Epithelial cell of esophagus (primary cell): ENCODE data around the gene AUTS2.
A peak's percentile ranks its signal among the peaks of the same experiment; 100 is the strongest.

Source experiments
- DNase-seq: peaks from one replicate; pipeline ENCODE4 v3.0.0; 2010; ENCODE audit warnings: low read depth
- H3K4me3 ChIP-seq: 2 replicates; pipeline ENCODE4 v1.5.1; 2011; ENCODE audit warnings: mild to moderate bottlenecking, low read length, control low read depth
- TF ChIP-seq, protein P1 (sequence below): IDR thresholded peaks from 2 replicates; pipeline ENCODE4 v1.5.1; 2011; ENCODE audit warnings: low read depth, mild to moderate bottlenecking, low read length, control low read depth, inconsistent platforms; ENCODE audit not compliant: insufficient read depth; ENCODE audit errors: missing control alignments

AUTS2 gene

DNA sequence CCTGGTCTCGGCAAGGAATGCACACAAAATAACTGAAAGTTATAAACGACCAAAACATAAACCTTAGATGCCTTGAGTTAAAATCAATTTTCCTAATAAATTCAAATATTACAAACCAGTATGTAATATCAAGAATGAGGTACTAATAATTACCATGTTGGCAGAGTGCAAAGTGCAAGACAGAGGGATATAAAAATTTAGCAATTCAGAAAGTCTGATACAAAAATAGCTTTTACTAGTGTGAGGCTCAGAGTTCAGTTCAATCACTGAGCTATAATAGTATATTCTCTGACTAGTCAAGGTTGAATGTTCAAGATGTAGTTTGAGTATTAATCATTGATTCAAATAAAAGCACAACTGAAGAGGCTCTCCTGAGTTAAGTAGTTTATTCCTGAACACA, 4.8 kb upstream of the AUTS2 start:
- TF ChIP-seq, protein P1, sequence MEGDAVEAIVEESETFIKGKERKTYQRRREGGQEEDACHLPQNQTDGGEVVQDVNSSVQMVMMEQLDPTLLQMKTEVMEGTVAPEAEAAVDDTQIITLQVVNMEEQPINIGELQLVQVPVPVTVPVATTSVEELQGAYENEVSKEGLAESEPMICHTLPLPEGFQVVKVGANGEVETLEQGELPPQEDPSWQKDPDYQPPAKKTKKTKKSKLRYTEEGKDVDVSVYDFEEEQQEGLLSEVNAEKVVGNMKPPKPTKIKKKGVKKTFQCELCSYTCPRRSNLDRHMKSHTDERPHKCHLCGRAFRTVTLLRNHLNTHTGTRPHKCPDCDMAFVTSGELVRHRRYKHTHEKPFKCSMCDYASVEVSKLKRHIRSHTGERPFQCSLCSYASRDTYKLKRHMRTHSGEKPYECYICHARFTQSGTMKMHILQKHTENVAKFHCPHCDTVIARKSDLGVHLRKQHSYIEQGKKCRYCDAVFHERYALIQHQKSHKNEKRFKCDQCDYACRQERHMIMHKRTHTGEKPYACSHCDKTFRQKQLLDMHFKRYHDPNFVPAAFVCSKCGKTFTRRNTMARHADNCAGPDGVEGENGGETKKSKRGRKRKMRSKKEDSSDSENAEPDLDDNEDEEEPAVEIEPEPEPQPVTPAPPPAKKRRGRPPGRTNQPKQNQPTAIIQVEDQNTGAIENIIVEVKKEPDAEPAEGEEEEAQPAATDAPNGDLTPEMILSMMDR = no peak
- no peak overlapping the region for H3K4me3 ChIP-seq
- DNase-seq = no peak

DNA sequence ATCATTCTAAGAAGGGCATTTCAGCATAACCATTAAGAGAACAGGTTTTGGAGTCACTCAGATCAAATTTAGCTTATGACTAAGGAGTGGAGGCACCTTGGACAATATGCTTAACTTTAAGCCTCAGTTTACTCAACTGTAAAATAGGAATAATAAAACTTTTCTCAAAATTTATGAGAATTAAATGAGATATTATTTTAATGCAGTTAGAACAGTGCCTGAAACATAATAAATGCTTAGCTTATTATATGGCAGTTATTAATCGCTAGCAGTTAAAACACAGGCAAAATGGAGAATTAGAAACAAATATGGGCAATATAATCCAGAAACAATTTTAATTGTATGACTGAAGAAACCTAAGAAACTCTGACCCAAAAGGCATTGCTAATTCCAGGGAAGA, 2.9 kb upstream of the AUTS2 start:
- TF ChIP-seq, protein P1 = no peak
- DNase-seq = no peak
- H3K4me3 ChIP-seq = no peak overlapping the region

DNA sequence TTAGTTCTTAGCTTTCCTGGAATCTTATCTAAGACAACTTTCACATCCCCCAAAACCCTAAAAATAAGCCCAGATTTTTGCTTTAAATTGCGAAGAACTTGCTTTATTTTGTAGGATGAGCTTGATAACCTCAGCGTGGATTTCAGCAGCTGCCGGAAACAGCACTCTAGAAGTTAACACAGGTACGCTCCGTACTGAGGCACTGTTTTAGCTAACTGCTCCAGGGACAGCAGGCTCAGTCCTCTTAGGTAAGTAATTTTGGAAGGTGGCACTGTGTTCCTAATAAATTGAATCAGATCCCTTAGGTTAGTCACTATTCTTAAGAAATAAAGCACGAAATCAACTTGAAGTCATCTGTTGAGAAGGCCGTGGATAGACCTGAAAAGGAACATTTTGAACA, 2.2 kb upstream of the AUTS2 start:
- TF ChIP-seq, protein P1 = no peak
- no peak for DNase-seq

DNA sequence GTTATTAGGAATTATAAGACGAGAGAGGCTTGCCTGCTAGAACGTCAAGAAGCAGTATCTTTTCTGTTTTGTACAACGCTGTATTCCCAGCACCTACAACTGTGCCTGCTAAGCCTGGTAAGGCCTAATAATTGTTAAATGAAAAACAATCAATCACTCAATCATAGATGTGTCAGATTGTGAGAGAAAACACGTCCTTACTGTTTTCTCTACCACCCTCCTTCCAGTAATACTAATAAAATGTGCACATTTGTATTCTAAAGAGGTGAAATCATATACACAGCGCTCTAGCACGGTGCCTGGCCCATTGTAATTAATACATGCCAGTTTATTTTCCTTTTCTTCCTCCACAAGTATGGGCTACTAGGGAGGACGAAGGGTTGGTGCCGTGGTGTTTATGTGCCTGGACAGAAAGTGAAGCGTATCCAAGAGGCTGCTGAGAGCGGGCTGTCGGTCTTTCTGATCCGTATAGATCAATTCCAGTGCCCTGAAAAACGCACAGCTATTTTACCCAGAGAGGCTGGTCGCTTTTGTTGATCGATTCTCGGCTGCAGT, 1.5 kb upstream of the AUTS2 start:
- DNase-seq = no peak
- no peak overlapping the region for H3K4me3 ChIP-seq
- TF ChIP-seq, protein P1 = no peak

More for the DNA sequence above, 2.2 kb upstream of the AUTS2 start:
- H3K4me3 ChIP-seq = no peak overlapping the region

DNA sequence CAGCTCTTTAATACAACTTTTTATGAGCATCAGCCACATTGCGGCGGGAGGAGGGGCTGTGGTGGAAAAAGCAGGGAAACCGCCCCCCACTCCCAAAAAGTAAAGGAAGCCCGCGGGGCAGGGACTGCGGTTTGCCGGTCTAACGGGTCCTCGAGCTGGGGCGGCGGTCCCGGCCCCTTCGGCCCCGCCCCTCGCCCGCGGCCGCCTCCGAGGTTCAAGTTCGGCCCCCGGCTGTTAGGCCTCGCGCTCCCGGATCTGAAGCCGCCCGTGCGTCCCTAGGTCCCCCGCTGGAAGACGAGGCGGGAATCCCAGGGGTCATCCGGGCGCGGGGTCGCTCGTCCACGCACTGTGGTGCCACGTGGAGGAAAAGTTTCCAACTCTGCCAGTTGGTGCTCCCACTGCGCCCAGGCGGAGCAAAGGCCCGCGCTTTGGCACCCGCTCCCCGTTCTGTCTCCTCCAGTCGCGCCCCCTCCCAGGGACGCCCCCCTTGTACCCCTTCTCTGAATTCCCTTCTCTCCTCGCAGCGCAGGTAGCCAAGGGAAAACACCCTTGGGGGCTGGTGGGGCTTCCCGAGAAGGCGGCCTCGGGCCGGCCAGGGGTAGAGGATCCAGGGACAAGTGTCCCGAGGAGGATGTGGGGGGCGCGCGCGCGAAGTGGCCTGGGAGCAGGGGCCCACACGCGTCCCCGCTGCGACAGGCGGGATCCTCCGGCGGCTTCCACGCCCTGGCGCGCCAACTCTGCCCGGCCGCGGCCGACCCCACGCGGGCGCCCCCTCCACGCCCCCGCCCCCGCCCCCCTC, 798 bp upstream of the AUTS2 start:
- H3K4me3 ChIP-seq = no peak overlapping the region
- TF ChIP-seq, protein P1 = no peak
- no peak for DNase-seq

DNA sequence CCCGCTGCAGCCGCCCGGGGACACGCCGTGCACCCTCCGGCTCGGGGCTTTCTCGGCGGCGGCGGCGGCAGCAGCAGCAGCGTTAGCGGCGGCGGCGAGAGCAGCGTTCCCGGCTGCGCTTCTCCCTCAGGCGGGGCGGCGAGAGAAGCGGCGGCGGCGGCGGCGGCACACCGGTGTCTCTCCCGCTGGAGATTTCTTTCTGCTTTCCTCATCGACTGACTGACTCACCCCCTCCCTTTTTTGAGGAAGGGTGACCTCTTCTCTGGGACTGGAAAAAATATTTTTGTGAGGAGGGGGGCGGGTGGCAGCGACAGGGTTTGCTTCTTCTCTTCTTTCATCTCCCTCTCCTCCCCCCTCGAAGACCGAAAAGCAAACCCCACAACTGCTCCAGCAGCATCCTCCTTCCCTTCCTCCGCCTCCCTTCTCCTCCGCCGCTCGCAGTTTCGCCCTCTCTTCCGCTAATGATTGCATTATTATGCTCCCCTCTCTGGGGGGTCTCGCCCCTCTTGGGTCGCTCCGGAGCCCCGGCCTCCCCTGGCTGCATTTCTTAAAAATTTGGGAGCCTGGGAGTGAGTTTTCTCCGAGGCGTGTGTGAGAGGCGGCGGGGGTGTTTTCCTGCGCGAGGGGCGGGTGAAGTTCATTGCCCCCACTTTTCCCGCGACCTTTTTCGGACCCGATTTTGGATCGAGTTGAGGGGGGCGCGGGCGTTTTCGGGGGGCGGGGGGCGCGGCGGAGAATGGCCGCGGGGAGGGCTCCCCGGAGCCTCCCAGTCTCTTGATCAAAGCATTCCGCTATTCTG, 411 bp downstream of the AUTS2 start:
- TF ChIP-seq, protein P1 = no peak
- peak; percentile 25 for DNase-seq
- H3K4me3 ChIP-seq = peak overlapping the region; percentile 50
